Uterus (tissue), 4 donors: Measurements from ENCODE around the gene CRACDL. TPM values are rescaled to one million over a fixed set of nuclear protein-coding genes. Genes with fewer than 3 reads are reported as not detected.

Source experiments
- DNase-seq, 2 donors: peaks; one replicate each; pipeline ENCODE4 v3.0.0-alpha.2; 2019 to 2020
- H3K27ac ChIP-seq, 2 donors: fragments of 200-600 bp; sonication (generic); 1 replicate in 1 of 2; 2 replicates in 1 of 2; pipeline ENCODE4 v1.5.1; 2016 to 2018
- H3K27me3 ChIP-seq, 2 donors: fragments of 200-600 bp; sonication (generic); one replicate each; pipeline ENCODE4 v1.5.1; 2018 to 2019; ENCODE audit warnings: control low read depth in 1 of 2
- H3K36me3 ChIP-seq, 2 donors: fragments of 200-600 bp; sonication (generic); one replicate each; pipeline ENCODE4 v1.5.1; 2019; ENCODE audit warnings: control low read depth in 1 of 2
- H3K4me1 ChIP-seq, 2 donors: fragments of 200-600 bp; sonication (generic); one replicate each; pipeline ENCODE4 v1.5.1; 2018 to 2019; ENCODE audit warnings: control low read depth in 1 of 2
- H3K4me3 ChIP-seq, 2 donors: fragments of 200-600 bp; sonication (generic); 1 replicate in 1 of 2; 2 replicates in 1 of 2; pipeline ENCODE4 v1.5.1; 2018 to 2019; ENCODE audit warnings: mild to moderate bottlenecking in 1 of 2
- H3K9me3 ChIP-seq, 2 donors: fragments of 200-600 bp; sonication (generic); one replicate each; pipeline ENCODE4 v1.5.1; 2019; ENCODE audit warnings: control low read depth in 1 of 2
- POLR2A ChIP-seq, 2 donors: fragments of 450-650 bp; IDR thresholded peaks; one replicate each; pipeline ENCODE4 v1.6.1; 2016; ENCODE audit warnings: antibody characterized with exemption in 2 of 2, mild to moderate bottlenecking in 1 of 2, moderate library complexity in 1 of 2
- intact Hi-C: fragments of 100-400 bp; cut with DNase I; formaldehyde crosslinking; loops from one replicate; pipeline ENCODE4 v1.15.1; 2023; ENCODE audit warnings: low total_unique reads
- total RNA-seq, 4 donors: library from RNA; depleted of rRNA in 3 of 4; stranded (reverse); fragments of >200 nt in 3 of 4; gene quantifications; one replicate each; pipeline versions ENCODE4 v1.1.0 to v1.2.4, GENCODE V29; 2014 to 2023
- TF ChIP-seq, protein P1 (sequence below), 4 experiments: fragments of 200-600 bp in 2 of 4; fragments of 450-650 bp in 2 of 4; sonication (generic) in 2 of 4; IDR thresholded peaks; one replicate each; pipeline ENCODE4 v1.5.1; 2016 to 2019; ENCODE audit warnings: antibody characterized with exemption in 4 of 4, mild to moderate bottlenecking in 2 of 4, moderate library complexity in 1 of 4
- donor health status: DM: yes; HTN: yes; CAD: no.

Gene CRACDL
- total RNA-seq, 4 donors from 2014 or later = 1.5 to 14.6 (median 6.1) TPM

DNA sequence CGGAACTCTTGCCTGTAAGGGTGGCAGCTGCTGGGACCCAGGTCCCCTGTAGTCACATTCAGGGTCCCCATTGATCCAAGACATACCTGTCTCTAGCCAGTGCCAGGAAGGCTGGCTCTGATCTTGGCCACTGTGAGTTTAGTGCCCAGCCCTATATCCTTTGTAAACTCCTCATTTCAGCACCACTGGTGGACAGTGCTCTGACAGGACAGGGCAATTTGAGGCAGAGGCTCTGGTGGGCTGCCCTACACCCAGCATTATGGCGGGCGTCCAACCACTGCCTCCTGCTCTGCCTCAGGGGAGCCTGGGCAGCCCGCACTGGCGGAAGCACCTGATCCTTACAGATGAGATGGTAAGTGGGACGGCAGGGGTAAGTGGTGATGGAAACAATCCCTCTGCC, 149.8 kb downstream of the CRACDL start:
- TF ChIP-seq, protein P1, sequence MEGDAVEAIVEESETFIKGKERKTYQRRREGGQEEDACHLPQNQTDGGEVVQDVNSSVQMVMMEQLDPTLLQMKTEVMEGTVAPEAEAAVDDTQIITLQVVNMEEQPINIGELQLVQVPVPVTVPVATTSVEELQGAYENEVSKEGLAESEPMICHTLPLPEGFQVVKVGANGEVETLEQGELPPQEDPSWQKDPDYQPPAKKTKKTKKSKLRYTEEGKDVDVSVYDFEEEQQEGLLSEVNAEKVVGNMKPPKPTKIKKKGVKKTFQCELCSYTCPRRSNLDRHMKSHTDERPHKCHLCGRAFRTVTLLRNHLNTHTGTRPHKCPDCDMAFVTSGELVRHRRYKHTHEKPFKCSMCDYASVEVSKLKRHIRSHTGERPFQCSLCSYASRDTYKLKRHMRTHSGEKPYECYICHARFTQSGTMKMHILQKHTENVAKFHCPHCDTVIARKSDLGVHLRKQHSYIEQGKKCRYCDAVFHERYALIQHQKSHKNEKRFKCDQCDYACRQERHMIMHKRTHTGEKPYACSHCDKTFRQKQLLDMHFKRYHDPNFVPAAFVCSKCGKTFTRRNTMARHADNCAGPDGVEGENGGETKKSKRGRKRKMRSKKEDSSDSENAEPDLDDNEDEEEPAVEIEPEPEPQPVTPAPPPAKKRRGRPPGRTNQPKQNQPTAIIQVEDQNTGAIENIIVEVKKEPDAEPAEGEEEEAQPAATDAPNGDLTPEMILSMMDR (IDR thresholded peaks at IDR 0.05) = no peak
- no peak for TF ChIP-seq POLR2A (IDR thresholded peaks at IDR 0.05)
- Histone ChIP-seq H3K36me3 (no peaks in the 10 kb centered on the region), H3K27me3 (no peaks in the 10 kb centered on the region), H3K4me1 (no peaks in the 10 kb centered on the region), H3K27ac (no peak overlapping the region), H3K4me3 (no peak overlapping the region), H3K9me3 (no peaks in the 10 kb centered on the region)
- intact Hi-C loops = no loop called here
- DNase-seq = no peak

DNA sequence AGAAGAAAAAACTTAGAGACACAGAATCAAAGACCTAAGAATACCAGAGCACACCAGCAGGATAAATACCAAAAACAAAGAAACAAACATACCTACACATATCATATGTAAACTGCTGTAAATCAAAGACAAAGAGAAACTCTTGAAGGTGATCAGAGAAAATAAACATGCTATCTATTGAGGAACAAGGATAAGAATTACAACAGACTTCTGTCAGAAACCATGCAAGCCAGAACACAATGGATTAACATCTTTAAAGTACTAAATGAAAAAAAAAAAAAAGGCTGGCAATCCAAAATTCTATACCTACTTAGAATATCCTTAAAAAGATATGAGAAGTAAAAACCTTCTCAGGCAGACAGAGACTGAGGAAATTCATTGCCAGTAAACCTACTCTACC, 153.5 kb downstream of the CRACDL start:
- H3K9me3 ChIP-seq = no peaks in the 10 kb centered on the region
- H3K36me3 ChIP-seq = no peaks in the 10 kb centered on the region
- H3K27ac ChIP-seq = no peak overlapping the region
- H3K27me3 ChIP-seq = no peaks in the 10 kb centered on the region
- H3K4me3 ChIP-seq = no peak overlapping the region
- intact Hi-C loops = no loop called here
- no peak for DNase-seq
- no peaks in the 10 kb centered on the region for H3K4me1 ChIP-seq
- TF ChIP-seq, protein P1 (IDR thresholded peaks at IDR 0.05) = no peak
- no peak for TF ChIP-seq POLR2A (IDR thresholded peaks at IDR 0.05)

DNA sequence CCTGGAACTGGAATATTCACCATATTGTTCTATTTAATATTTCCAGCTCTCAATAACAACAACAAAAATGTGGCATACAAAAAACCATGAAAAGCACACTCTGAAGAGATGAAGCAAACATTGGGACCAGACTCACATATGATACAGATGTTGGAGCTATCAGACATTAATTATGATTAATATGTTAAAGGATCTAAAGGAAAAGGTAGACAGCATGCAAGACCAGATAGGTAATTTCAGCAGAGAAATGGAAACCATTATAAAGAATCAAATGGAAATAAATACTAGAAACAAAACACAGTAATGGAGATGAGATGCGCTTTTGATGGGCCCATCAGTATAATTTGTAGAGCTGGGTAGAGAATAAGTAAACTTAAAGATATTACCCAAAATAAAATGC, 154.2 kb downstream of the CRACDL start:
- H3K4me3 ChIP-seq = no peak overlapping the region
- H3K9me3 ChIP-seq = no peaks in the 10 kb centered on the region
- no peak for TF ChIP-seq POLR2A (IDR thresholded peaks at IDR 0.05)
- TF ChIP-seq, protein P1 (IDR thresholded peaks at IDR 0.05) = no peak
- no peaks in the 10 kb centered on the region for H3K27me3 ChIP-seq
- intact Hi-C loops = no loop called here
- DNase-seq = no peak
- no peak overlapping the region for H3K27ac ChIP-seq
- H3K36me3 ChIP-seq = no peaks in the 10 kb centered on the region
- no peaks in the 10 kb centered on the region for H3K4me1 ChIP-seq

DNA sequence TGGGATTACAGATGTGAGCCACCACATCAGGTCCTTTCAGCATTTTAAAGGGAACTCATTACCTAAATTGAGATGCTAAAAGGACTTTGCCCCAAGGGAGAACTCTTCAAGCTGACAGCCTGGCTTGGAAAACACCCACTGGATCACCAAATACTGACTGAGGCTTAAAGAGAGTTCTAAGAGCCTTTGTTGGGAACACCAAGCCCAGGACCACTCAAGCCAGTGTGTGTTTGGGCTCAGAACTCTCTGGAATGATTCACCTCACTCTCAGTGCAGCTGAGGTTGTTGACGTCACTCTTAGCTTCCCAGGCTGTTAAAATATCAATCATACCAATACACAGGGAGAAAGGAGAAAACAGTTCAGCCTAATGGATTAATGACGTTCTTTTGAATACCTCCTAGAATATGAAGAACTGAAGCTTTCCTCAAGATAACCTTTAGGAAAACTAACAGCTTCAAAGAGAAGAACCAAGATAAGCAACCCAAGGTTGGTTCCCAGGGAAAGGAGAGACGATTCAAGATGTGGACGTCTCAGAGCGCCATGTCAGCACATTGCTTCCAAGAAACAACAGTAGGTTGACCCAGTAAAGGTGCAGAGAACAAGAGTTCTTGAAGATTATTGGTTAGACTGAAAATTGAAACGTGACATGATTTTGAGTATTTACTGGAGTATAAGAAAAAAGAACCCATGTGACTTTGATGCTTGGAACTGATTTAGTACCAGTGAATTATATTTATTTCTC, 157.1 kb downstream of the CRACDL start:
- H3K4me1 ChIP-seq = no peaks in the 10 kb centered on the region
- DNase-seq = no peak
- H3K4me3 ChIP-seq = no peak overlapping the region
- H3K27me3 ChIP-seq = no peaks in the 10 kb centered on the region
- no peaks in the 10 kb centered on the region for H3K36me3 ChIP-seq
- no peaks in the 10 kb centered on the region for H3K9me3 ChIP-seq
- TF ChIP-seq, protein P1 (IDR thresholded peaks at IDR 0.05) = no peak
- no peak for TF ChIP-seq POLR2A (IDR thresholded peaks at IDR 0.05)
- no peak overlapping the region for H3K27ac ChIP-seq
- intact Hi-C loops = no loop called here

DNA sequence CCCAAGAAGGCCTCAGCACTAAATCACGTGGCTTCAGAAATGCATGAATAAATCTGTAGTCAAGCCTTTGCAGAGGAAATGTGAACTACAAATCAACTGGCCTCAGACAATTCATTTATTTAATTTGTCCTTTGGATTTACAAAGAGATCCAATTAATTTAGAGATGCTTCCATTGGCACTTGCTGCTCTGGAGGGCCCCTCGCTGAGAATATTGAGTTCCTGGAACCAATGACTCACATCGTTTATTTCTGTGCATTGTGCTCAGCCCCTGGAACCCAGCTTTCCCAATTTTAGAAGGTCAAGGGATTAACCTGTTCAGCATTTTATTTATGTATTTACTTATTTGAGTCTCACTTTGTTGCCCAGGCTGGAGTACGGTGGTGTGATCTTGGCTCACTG, 157.9 kb downstream of the CRACDL start:
- intact Hi-C loops = no loop called here
- Histone ChIP-seq H3K9me3 (no peaks in the 10 kb centered on the region), H3K36me3 (no peaks in the 10 kb centered on the region), H3K27me3 (no peaks in the 10 kb centered on the region), H3K27ac (no peak overlapping the region), H3K4me1 (no peaks in the 10 kb centered on the region), H3K4me3 (no peak overlapping the region)
- no peak for DNase-seq
- TF ChIP-seq POLR2A (IDR thresholded peaks at IDR 0.05) = no peak
- TF ChIP-seq, protein P1 (IDR thresholded peaks at IDR 0.05) = no peak
